OCI-LY7 (cell line): ENCODE results near the gene KLHL7. TPM values are rescaled to one million over a fixed set of nuclear protein-coding genes. Genes with fewer than 3 reads are reported as not detected.
"Not testable (repeated sequence)": the region's sequence is repeated elsewhere in the genome, so short reads cannot be mapped to it uniquely, and the experiment has no call there.

Experiments used
- BruUV-seq: library from RNA; stranded (reverse); fragments of 400-500 nt; replicated peaks from 2 replicates; lab custom pipeline; 2021; lab: Mats Ljungman, UMichigan
- CTCF ChIA-PET: fragments of 300-600 bp; sonication (Branson Sonifier 250); formaldehyde crosslinking; loops from one replicate; lab custom pipeline; 2022; ENCODE audit warnings: antibody characterized with exemption; ENCODE audit not compliant: unreplicated experiment; lab: Charles Lee
- POLR2A ChIA-PET: fragments of 300-600 bp; sonication (Branson Sonifier 250); formaldehyde crosslinking; loops from one replicate; lab custom pipeline; 2022; ENCODE audit warnings: antibody characterized with exemption; lab: Charles Lee
- DNase-seq: peaks from one replicate; pipeline ENCODE4 v3.0.0-alpha.2; 2015; ENCODE audit warnings: low spot score
- H2AFZ ChIP-seq: fragments of 200-600 bp; sonication (generic), shearing (Covaris generic); 2 replicates; pipeline ENCODE4 v1.6.1; 2014; ENCODE audit warnings: mild to moderate bottlenecking, antibody characterized with exemption, low read length, moderate library complexity
- H3K27ac ChIP-seq: fragments of 200-600 bp; sonication (generic); 2 replicates; pipeline ENCODE4 v1.5.1; 2014; ENCODE audit warnings: mixed run types, low read depth, mild to moderate bottlenecking, moderate library complexity, low read length, inconsistent platforms; ENCODE audit not compliant: poor library complexity, severe bottlenecking
- H3K36me3 ChIP-seq: fragments of 200-600 bp; sonication (generic); 2 replicates; pipeline ENCODE4 v1.6.1; 2014; ENCODE audit warnings: mild to moderate bottlenecking, antibody characterized with exemption, low read length, moderate library complexity, mixed read lengths; ENCODE audit not compliant: insufficient read depth
- H3K4me1 ChIP-seq: fragments of 200-600 bp; sonication (generic); 2 replicates; pipeline ENCODE4 v1.5.1; 2014; ENCODE audit warnings: mild to moderate bottlenecking, low read length; ENCODE audit not compliant: insufficient read depth, poor library complexity, severe bottlenecking
- H3K4me2 ChIP-seq: fragments of 200-600 bp; sonication (generic); 2 replicates; pipeline ENCODE4 v1.6.1; 2014; ENCODE audit warnings: mild to moderate bottlenecking, low read length
- H3K4me3 ChIP-seq: fragments of 200-600 bp; sonication (generic); 2 replicates; pipeline ENCODE4 v1.5.1; 2014; ENCODE audit warnings: mild to moderate bottlenecking, low read depth, low read length; ENCODE audit not compliant: poor library complexity, severe bottlenecking
- H3K79me2 ChIP-seq: fragments of 200-600 bp; sonication (generic); 2 replicates; pipeline ENCODE4 v1.6.1; 2016; ENCODE audit warnings: low read depth, mild to moderate bottlenecking, low read length, moderate library complexity, mixed read lengths; ENCODE audit not compliant: insufficient read depth
- H3K9me2 ChIP-seq: fragments of 200-600 bp; sonication (generic); 2 replicates; pipeline ENCODE4 v1.6.1; 2016; ENCODE audit warnings: mild to moderate bottlenecking, low read length, mixed read lengths; ENCODE audit not compliant: insufficient read depth
- H3K9me3 ChIP-seq: fragments of 200-600 bp; sonication (generic); 2 replicates; pipeline ENCODE4 v1.6.1; 2014; ENCODE audit warnings: mild to moderate bottlenecking, mixed run types, low read length, mixed read lengths
- H4K20me1 ChIP-seq: fragments of 200-600 bp; sonication (generic); 2 replicates; pipeline ENCODE4 v1.6.1; 2014; ENCODE audit warnings: mild to moderate bottlenecking, antibody characterized with exemption, low read length, moderate library complexity, mixed read lengths; ENCODE audit not compliant: insufficient read depth
- CTCF ChIP-seq: fragments of 200-600 bp; sonication (generic); conservative IDR thresholded peaks from 2 replicates; pipeline ENCODE4 v1.5.1; 2014; ENCODE audit warnings: mild to moderate bottlenecking, antibody characterized with exemption, low read length, moderate library complexity, mixed read lengths
- EZH2phosphoT487 ChIP-seq: fragments of 200-600 bp; sonication (generic); IDR thresholded peaks from 2 replicates; pipeline ENCODE4 v1.6.1; 2018; ENCODE audit warnings: low read depth, borderline replicate concordance, mild to moderate bottlenecking, mixed run types, antibody characterized with exemption, low read length, moderate library complexity, mixed read lengths
- intact Hi-C: fragments of 100-400 bp; cut with micrococcal nuclease; formaldehyde crosslinking; loops from one replicate; pipeline ENCODE4 v1.10.0; 2022; ENCODE audit not compliant: unreplicated experiment
- total RNA-seq, 2 experiments: library from RNA; depleted of rRNA in 1 of 2; stranded (reverse); fragments of >200 nt in 1 of 2; shearing (Covaris generic) in 1 of 2; gene quantifications; 2 replicates each; pipeline ENCODE4 v1.2.3, GENCODE V29; 2014 to 2022

Gene KLHL7
- total RNA-seq, 2 experiments from 2014 or later = 24.4 to 30.2 TPM

- DNase-seq = no peak
- H3K4me3 ChIP-seq = no peak overlapping the region
- ChIA-PET POLR2A (interaction anchor here (0.5 to 1.1 kb wide), 2 partner anchors 69 to 394 kb away, joined by 4 to 6 read pairs; no protein-coding TSS in a partner anchor), CTCF (no interaction called here)
- TF ChIP-seq EZH2phosphoT487 = no peak
- no peak for TF ChIP-seq CTCF
- H3K79me2 ChIP-seq = no peaks in the 10 kb centered on the region
- intact Hi-C loops = no loop called here
- no peaks in the 10 kb centered on the region for H3K36me3 ChIP-seq
- H2AFZ ChIP-seq = no peak overlapping the region
- no peak overlapping the region for H3K4me2 ChIP-seq
- no peaks in the 10 kb centered on the region for H3K4me1 ChIP-seq
- H3K9me2 ChIP-seq = no peaks in the 10 kb centered on the region
- H4K20me1 ChIP-seq = no peaks in the 10 kb centered on the region
- no TSS peak for BruUV-seq
- no peaks in the 10 kb centered on the region for H3K9me3 ChIP-seq
- no peak overlapping the region for H3K27ac ChIP-seq
Observed at GRCh38 chr7:23218196-23218595, 112.6 kb downstream of the KLHL7 start.

DNA sequence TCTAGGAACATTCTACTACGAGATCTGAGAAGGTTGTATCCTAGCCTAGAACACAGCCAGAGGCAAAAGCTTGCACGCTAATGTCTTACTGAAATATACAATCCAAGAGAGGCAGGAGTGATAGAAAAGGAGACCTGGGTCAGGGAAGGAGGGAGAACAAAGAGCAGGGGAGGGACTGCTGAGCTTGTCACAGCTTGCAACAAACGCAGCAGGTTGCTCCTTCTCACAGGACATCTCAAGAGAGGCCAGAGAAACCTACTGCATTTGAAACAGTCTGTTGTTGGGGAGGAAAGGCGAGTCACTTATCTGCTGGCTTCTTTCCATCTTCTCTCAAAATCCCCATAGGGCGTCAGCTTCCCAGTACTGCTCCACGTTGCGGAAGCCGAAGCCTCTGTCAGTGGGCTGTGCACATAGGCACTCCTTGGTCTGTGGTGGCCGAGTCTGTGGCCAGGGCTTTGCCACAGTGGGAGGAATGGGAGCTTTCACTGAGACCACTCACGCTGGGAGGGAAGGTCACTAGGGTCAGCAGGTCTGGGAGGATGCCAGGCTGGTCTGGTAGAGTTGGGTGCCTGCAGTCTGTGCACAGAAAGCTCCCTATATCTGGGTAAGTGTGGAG is 115.2 kb downstream of the KLHL7 start:
- intact Hi-C loops = no loop called here
- Histone ChIP-seq H3K4me3 (no peak overlapping the region), H3K36me3 (no peaks in the 10 kb centered on the region), H3K79me2 (no peaks in the 10 kb centered on the region), H3K9me2 (no peaks in the 10 kb centered on the region), H3K9me3 (no peaks in the 10 kb centered on the region), H3K4me2 (no peak overlapping the region), H4K20me1 (no peaks in the 10 kb centered on the region), H3K4me1 (no peaks in the 10 kb centered on the region), H2AFZ (no peak overlapping the region), H3K27ac (no peak overlapping the region)
- TF ChIP-seq CTCF (no peak), EZH2phosphoT487 (no peak)
- no TSS peak for BruUV-seq
- ChIA-PET CTCF (no interaction called here), POLR2A (interaction anchor here (0.8 to 1.0 kb wide), 2 partner anchors 38 to 84 kb away, joined by 3 to 5 read pairs; no protein-coding TSS in a partner anchor)
- no peak for DNase-seq

DNA sequence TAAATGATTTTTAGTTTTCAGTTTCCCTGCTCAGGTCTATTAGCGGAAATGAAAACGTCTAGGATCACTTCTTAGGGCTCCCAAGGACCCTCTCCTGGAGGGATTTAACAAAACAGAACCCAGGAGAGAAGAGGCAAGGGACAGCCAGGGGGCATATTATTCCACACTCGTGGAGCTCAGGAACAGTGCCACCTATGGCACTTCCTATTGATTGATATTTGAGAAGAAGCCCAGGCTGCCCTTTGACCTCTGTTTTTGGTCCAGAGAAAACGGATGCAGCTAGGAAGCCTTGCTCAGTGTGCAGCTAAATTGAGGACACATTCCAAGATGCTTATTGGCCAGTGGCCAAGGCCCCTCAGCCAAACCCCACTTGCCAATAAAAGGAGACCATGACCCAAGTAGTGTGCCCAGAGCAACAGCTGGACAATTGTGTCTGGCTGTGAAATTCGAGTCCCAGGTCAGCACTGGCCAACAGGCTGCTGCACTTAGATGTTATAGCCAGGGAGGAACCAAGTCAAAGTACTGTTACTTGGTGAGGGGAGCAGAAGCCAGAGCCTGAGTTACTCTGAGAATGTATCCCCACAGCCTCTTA is 117.0 kb downstream of the KLHL7 start:
- H3K9me3 ChIP-seq = no peaks in the 10 kb centered on the region
- no TSS peak for BruUV-seq
- no peak overlapping the region for H3K4me3 ChIP-seq
- no peaks in the 10 kb centered on the region for H4K20me1 ChIP-seq
- TF ChIP-seq CTCF (no peak), EZH2phosphoT487 (no peak)
- POLR2A ChIA-PET = no interaction called here
- no peaks in the 10 kb centered on the region for H3K4me1 ChIP-seq
- no peak overlapping the region for H2AFZ ChIP-seq
- no peak overlapping the region for H3K4me2 ChIP-seq
- no peak overlapping the region for H3K27ac ChIP-seq
- DNase-seq = no peak
- no peaks in the 10 kb centered on the region for H3K9me2 ChIP-seq
- CTCF ChIA-PET = no interaction called here
- H3K36me3 ChIP-seq = no peaks in the 10 kb centered on the region
- intact Hi-C loops = no loop called here
- no peaks in the 10 kb centered on the region for H3K79me2 ChIP-seq

DNA sequence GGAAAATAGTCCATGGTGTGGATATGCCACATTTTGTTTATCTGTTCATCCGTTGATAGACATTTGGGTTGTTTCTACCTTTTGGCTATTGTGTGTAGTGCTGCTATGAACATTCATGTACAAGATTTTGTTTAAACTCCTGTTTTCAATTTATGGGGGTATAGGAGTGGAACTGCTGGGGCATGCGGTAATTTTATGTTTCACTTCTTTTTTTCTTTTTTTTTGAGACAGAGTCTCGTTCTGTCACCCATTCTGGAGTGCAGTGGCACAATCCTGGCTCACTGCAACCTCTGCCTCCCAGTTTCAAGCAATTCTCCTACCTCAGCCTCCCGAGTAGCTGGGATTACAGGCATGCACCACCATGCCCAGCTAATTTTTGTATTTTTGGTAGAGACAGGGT is 118.8 kb downstream of the KLHL7 start:
- POLR2A ChIA-PET, H3K79me2 ChIP-seq, H3K27ac ChIP-seq, H3K9me3 ChIP-seq, H3K4me1 ChIP-seq, intact Hi-C loops, H4K20me1 ChIP-seq, H3K4me2 ChIP-seq, H2AFZ ChIP-seq, H3K36me3 ChIP-seq, BruUV-seq, DNase-seq, H3K4me3 ChIP-seq, CTCF ChIA-PET, H3K9me2 ChIP-seq: not testable (repeated sequence)
